GM12878 (cell line): ENCODE results near the gene SLC25A11. TPM values are rescaled to one million over a fixed set of nuclear protein-coding genes. Genes with fewer than 3 reads are reported as not detected.

Experiments
- ATAC-seq: fragments of 200-7000 bp; cut with Tn5 transposase; 3 replicates; pipeline ENCODE4 v1.9.1; 2020; ENCODE audit warnings: mild to moderate bottlenecking, moderate library complexity
- BruUV-seq: library from RNA; stranded (reverse); fragments of 400-500 nt; replicated peaks from 2 replicates; lab custom pipeline; 2021; lab: Mats Ljungman, UMichigan
- CTCF ChIA-PET: fragments of 300-600 bp; sonication (Branson Sonifier 250); formaldehyde crosslinking; extraction: SDS; loops from one replicate; lab custom pipeline; 2021; ENCODE audit warnings: inconsistent platforms; lab: Yijun Ruan, JAX
- POLR2A ChIA-PET: fragments of 350-600 bp; formaldehyde crosslinking; extraction: SDS; loops from one replicate; lab custom pipeline; 2021; ENCODE audit warnings: inconsistent platforms; lab: Charles Lee
- RAD21 ChIA-PET: fragments of 300-600 bp; sonication (Branson Sonifier 250); formaldehyde crosslinking; loops from one replicate; lab custom pipeline; 2023; ENCODE audit warnings: antibody characterized with exemption; ENCODE audit not compliant: unreplicated experiment; lab: Charles Lee
- SMC1A ChIA-PET: fragments of 300-600 bp; sonication (Branson Sonifier 250); formaldehyde crosslinking; loops from one replicate; lab custom pipeline; 2023; ENCODE audit not compliant: unreplicated experiment, uncharacterized antibody; lab: Charles Lee
- DNase-seq: peaks from one replicate; pipeline ENCODE4 v3.0.0-alpha.2; 2011; ENCODE audit warnings: low read depth, low spot score
- FAIRE-seq: peaks from 3 replicates; lab custom pipeline; 2011; peaks lifted over from hg19 to GRCh38; lab: Jason Lieb, UNC
- H2AFZ ChIP-seq: 2 replicates; pipeline ENCODE4 v1.6.0; 2011; ENCODE audit warnings: low read depth, low read length, control low read depth; ENCODE audit not compliant: control insufficient read depth
- H3K27ac ChIP-seq: 2 replicates; pipeline ENCODE4 v1.5.1; 2011; ENCODE audit warnings: control low read depth; ENCODE audit not compliant: control insufficient read depth, insufficient read depth
- H3K27me3 ChIP-seq, 2 experiments: replicated peaks in 1 of 2; 2 replicates each; pipeline versions ENCODE4 v1.6.0 to v1.6.1; 2011; ENCODE audit warnings: low read length in 1 of 2; ENCODE audit not compliant: control insufficient read depth in 2 of 2, insufficient read depth in 2 of 2
- H3K36me3 ChIP-seq, 2 experiments: 2 replicates each; pipeline ENCODE4 v1.5.1; 2011; ENCODE audit warnings: low read length in 1 of 2; ENCODE audit not compliant: control insufficient read depth in 2 of 2, insufficient read depth in 2 of 2
- H3K4me1 ChIP-seq: 2 replicates; pipeline ENCODE4 v1.6.1; 2011; ENCODE audit warnings: mild to moderate bottlenecking, low read length, moderate library complexity, mixed read lengths; ENCODE audit not compliant: control insufficient read depth, insufficient read depth
- H3K4me2 ChIP-seq: 2 replicates; pipeline ENCODE4 v1.6.0; 2011; ENCODE audit warnings: control low read depth; ENCODE audit not compliant: control insufficient read depth, insufficient read depth
- H3K4me3 ChIP-seq: fragments of 200-600 bp; sonication (generic); 2 replicates; pipeline ENCODE4 v1.5.1; 2016
- H3K79me2 ChIP-seq: 2 replicates; pipeline ENCODE4 v1.6.0; 2011; ENCODE audit warnings: low read length; ENCODE audit not compliant: control insufficient read depth, insufficient read depth
- H3K9ac ChIP-seq: 2 replicates; pipeline ENCODE4 v1.8.0; 2011; ENCODE audit warnings: low read length, control low read depth, mixed read lengths; ENCODE audit not compliant: control insufficient read depth, insufficient read depth
- H3K9me3 ChIP-seq: replicated peaks from 3 replicates; pipeline ENCODE4 v1.5.1; 2011; ENCODE audit warnings: mild to moderate bottlenecking, low read length; ENCODE audit not compliant: control insufficient read depth, insufficient read depth
- H4K20me1 ChIP-seq: 2 replicates; pipeline ENCODE4 v1.6.0; 2011; ENCODE audit not compliant: control insufficient read depth, insufficient read depth
- ASH2L ChIP-seq: fragments of 300-600, 200-600 bp; sonication (generic); IDR thresholded peaks from 2 replicates; pipeline ENCODE4 v1.6.1; 2017; ENCODE audit warnings: low read depth, mild to moderate bottlenecking, borderline replicate concordance
- BACH1 ChIP-seq: fragments of 450-650 bp; IDR thresholded peaks from 2 replicates; pipeline ENCODE4 v1.6.1; 2017; ENCODE audit warnings: mild to moderate bottlenecking, borderline replicate concordance
- BCL11A ChIP-seq: IDR thresholded peaks from 2 replicates; pipeline ENCODE4 v1.6.1; 2011; ENCODE audit warnings: low read depth, low read length
- BHLHE40 ChIP-seq, 2 experiments: fragments of 450-650 bp in 1 of 2; IDR thresholded peaks; 2 replicates each; pipeline ENCODE4 v1.6.1; 2011 to 2017; ENCODE audit warnings: low read depth in 2 of 2, borderline replicate concordance in 1 of 2, improper control_type of control experiment in 1 of 2, low read length in 1 of 2, mild to moderate bottlenecking in 1 of 2
- CBFB ChIP-seq: IDR thresholded peaks from 2 replicates; pipeline ENCODE4 v1.6.1; 2016; ENCODE audit warnings: antibody characterized with exemption, low read depth
- CREB1 ChIP-seq: IDR thresholded peaks from 2 replicates; pipeline ENCODE4 v1.6.1; 2012; ENCODE audit warnings: low read depth, mild to moderate bottlenecking, inconsistent platforms
- HSF1 ChIP-seq: fragments of 150-350 bp; IDR thresholded peaks from 2 replicates; pipeline ENCODE4 v1.6.1; 2014; ENCODE audit warnings: mild to moderate bottlenecking, low read depth, low read length
- KAT2A ChIP-seq: conservative IDR thresholded peaks from 2 replicates; pipeline ENCODE4 v1.6.1; 2011; ENCODE audit warnings: low read depth, low read length; ENCODE audit not compliant: control insufficient read depth
- NFXL1 ChIP-seq: fragments of 450-650 bp; IDR thresholded peaks from 2 replicates; pipeline ENCODE4 v1.6.1; 2017; ENCODE audit warnings: antibody characterized with exemption, mild to moderate bottlenecking, borderline replicate concordance
- NR2C1 ChIP-seq: fragments of 450-650 bp; IDR thresholded peaks from 2 replicates; pipeline ENCODE4 v1.6.1; 2017; ENCODE audit warnings: antibody characterized with exemption, mild to moderate bottlenecking, moderate library complexity
- PML ChIP-seq: IDR thresholded peaks from 2 replicates; pipeline ENCODE4 v1.6.1; 2012; ENCODE audit warnings: low read length, inconsistent platforms
- POLR2AphosphoS2 ChIP-seq: IDR thresholded peaks from 2 replicates; pipeline ENCODE4 v1.6.1; 2011; ENCODE audit warnings: low read depth, mild to moderate bottlenecking, low read length, improper control_type of control experiment, moderate library complexity
- RELB ChIP-seq: fragments of 450-650 bp; IDR thresholded peaks from 2 replicates; pipeline ENCODE4 v1.6.1; 2017; ENCODE audit warnings: low read depth, mild to moderate bottlenecking, moderate library complexity
- REST ChIP-seq: IDR thresholded peaks from 2 replicates; pipeline ENCODE4 v1.6.1; 2012; ENCODE audit warnings: mild to moderate bottlenecking, low read depth, low read length
- STAT3 ChIP-seq: IDR thresholded peaks from 2 replicates; pipeline ENCODE4 v1.6.1; 2011; ENCODE audit warnings: low read depth, low read length, improper control_type of control experiment
- WRNIP1 ChIP-seq: IDR thresholded peaks from 2 replicates; pipeline ENCODE4 v1.6.1; 2011; ENCODE audit warnings: low read depth, low read length, improper control_type of control experiment, borderline replicate concordance
- ZSCAN29 ChIP-seq: fragments of 450-650 bp; IDR thresholded peaks from 2 replicates; pipeline ENCODE4 v1.6.1; 2017; ENCODE audit warnings: mild to moderate bottlenecking, moderate library complexity
- WGBS: methylation state at CpG from one replicate; pipeline ENCODE4 v1.1.6; 2016; ENCODE audit warnings: low lambda C conversion rate; ENCODE audit not compliant: insufficient replicate concordance, insufficient coverage; ENCODE audit errors: missing lambda C conversion rate; 5-methylcytosine and 5-hydroxymethylcytosine counted together
- in situ Hi-C: fragments of 300-500 bp; cut with MboI; formaldehyde crosslinking; loops from 9 replicates; pipeline ENCODE4 v1.14.3; 2018; ENCODE audit warnings: mixed read lengths
- intact Hi-C: fragments of 100-400 bp; cut with micrococcal nuclease; formaldehyde crosslinking; loops from one replicate; pipeline ENCODE4 v1.14.2; 2022; ENCODE audit not compliant: unreplicated experiment
- polyA plus RNA-seq, 11 experiments: library from polyadenylated mRNA; depleted of rRNA in 4 of 11; unstranded in 6 of 11; stranded (reverse) in 5 of 11; fragments of >200 nt; fragmentation: Nextera tagmentation in 4 of 11; fragmentation: Illumina TruSeq in 1 of 11; extraction: Ambion mirVana in 4 of 11; extraction: Trizol in 1 of 11; gene quantifications; 1 replicate in 1 of 11; 2 replicates in 10 of 11; pipeline versions ENCODE4 v1.2.1 to v1.2.3, GENCODE V29; 2011 to 2016; ENCODE audit warnings: inconsistent platforms in 2 of 11, missing spikeins in 2 of 11, low read depth in 1 of 11
- total RNA-seq, 4 experiments: library from RNA; depleted of rRNA in 3 of 4; stranded (reverse); fragments of >200 nt in 3 of 4; fragmentation: Illumina TruSeq in 1 of 4; extraction: Trizol in 1 of 4; gene quantifications; 2 replicates each; pipeline versions ENCODE4 v1.2.1 to v1.2.3, GENCODE V29; 2013 to 2021

The SLC25A11 gene
- total and polyA plus RNA-seq, 10 of the 15 experiments (the other 5 are each of a cell fraction or from before 2014, with no cell fraction given) = 5.8 to 142 (median 65.0) TPM

GRCh38 chr17:4945176-4945943 is 5.5 kb upstream of the SLC25A11 start:
- Histone ChIP-seq H3K27me3 (no peaks in the 10 kb centered on the region), H2AFZ (no peak overlapping the region), H3K4me2 (peak overlapping the region; percentile 55), H4K20me1 (peaks cover 5% of the 10 kb centered on the region), H3K9me3 (no peaks in the 10 kb centered on the region), H3K79me2 (peaks cover 82% of the 10 kb centered on the region), H3K36me3 (peaks cover 20 to 22% of the 10 kb centered on the region in 2 experiments), H3K27ac (peak overlapping the region; percentile 100), H3K4me1 (peaks cover 37% of the 10 kb centered on the region), H3K4me3 (peak overlapping the region; percentile 96), H3K9ac (peak overlapping the region; percentile 100)
- peak; percentile 65 for DNase-seq
- SMC1A ChIA-PET = interaction anchor here (0.6 to 7.1 kb wide), 5 partner anchors 12 to 41 kb away, joined by 3 to 50 read pairs (median 4); partner anchors contain the start of gene SPAG7
- FAIRE-seq = peak; percentile 84
- BruUV-seq = no TSS peak
- RAD21 ChIA-PET = interaction anchor here (9.8 kb wide), 1 partner anchor 20 kb away, joined by 73 read pairs; the partner anchor contains the start of gene SPAG7
- CTCF ChIA-PET = interaction anchor here (1.2 to 2.4 kb wide), 2 partner anchors 36 to 116 kb away, joined by 3 to 12 read pairs; no protein-coding TSS in a partner anchor
- intact Hi-C loops = no loop called here
- ATAC-seq = peak; percentile 58
- WGBS = 0% methylated on average over 7 of the region's 7 CpGs
- in situ Hi-C loops = no loop called here
- POLR2A ChIA-PET = interaction anchor here (0.6 to 17.5 kb wide), 3 partner anchors 20 to 72 kb away, joined by 5 to 272 read pairs (median 5); partner anchors contain the start of genes INCA1, KIF1C and SPAG7
- TF ChIP-seq POLR2AphosphoS2 = peak; percentile 93
- peak; percentile 87; the same call in 1 of the 2 replicates for TF ChIP-seq CBFB
- TF ChIP-seq CREB1 = no peak
- TF ChIP-seq REST = 0 out of 2 replicates have a peak, but pooled peaks have one; percentile 30
- TF ChIP-seq BHLHE40 (IDR thresholded peaks at IDR 0.05; ENCODE audit: borderline replicate concordance in 1 of 2, low read depth in 2 of 2, low read length in 1 of 2) = peak in 1 of 2 experiments; percentile 44; a peak in 1 of 4 replicates
- peak; percentile 81; the same call in 1 of the 2 replicates for TF ChIP-seq RELB
- no peak for TF ChIP-seq ASH2L
- TF ChIP-seq NR2C1 = no peak
- no peak for TF ChIP-seq PML
- no peak for TF ChIP-seq STAT3
- TF ChIP-seq HSF1 = no peak
- no peak for TF ChIP-seq WRNIP1
- no peak for TF ChIP-seq NFXL1
- TF ChIP-seq KAT2A = no peak
- peak; percentile 99 for TF ChIP-seq BACH1
- TF ChIP-seq ZSCAN29 = no peak
- TF ChIP-seq BCL11A = peak; percentile 92
